HL-60/S4 (cell line): ENCODE data around the gene ANO8.

Source experiments
- in situ Hi-C: fragments of 300-500 bp; cut with MboI; formaldehyde crosslinking; loops from 2 replicates; pipeline ENCODE4 v1.14.3; 2022; ENCODE audit warnings: low sequenced_read_pairs

The ANO8 gene

DNA sequence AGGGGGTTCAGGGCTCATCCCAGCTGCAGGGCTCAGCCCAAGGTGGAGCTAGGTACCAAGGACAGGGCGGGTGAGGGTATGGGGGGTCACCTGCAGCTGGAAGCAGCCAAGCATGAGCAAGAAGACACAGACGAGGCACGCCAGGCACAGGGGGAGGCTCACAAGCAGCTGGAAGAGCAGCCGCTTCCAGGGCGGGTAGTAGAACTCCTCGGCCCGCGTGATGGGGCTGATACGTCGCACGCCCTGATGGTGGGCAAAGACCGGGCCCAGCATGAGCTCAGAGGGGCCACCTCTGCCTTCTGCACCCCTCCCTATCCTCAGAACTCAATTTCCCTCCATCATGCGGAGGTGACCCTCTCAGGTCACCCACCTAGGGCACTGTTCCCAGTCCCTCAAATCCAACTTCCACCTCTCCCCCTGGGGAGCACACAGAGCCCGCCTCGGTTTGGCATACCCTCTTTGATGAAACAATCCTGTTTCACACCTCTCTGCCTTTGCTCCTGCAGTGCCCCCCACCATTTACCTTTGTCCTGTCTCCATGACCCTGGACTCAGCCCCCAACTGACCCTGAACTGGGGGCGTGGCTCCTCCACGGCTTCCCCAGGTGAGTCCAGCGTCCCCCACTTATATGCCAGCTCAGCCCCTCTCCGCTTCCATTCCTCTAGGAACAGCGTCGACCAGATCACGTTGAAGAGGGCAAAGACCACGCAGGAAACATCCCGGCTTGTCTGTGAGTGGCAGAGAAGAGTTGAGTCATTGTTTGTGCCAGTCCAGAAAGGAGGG is 4.2 kb downstream of the ANO8 start:
- in situ Hi-C loops = no loop called here

DNA sequence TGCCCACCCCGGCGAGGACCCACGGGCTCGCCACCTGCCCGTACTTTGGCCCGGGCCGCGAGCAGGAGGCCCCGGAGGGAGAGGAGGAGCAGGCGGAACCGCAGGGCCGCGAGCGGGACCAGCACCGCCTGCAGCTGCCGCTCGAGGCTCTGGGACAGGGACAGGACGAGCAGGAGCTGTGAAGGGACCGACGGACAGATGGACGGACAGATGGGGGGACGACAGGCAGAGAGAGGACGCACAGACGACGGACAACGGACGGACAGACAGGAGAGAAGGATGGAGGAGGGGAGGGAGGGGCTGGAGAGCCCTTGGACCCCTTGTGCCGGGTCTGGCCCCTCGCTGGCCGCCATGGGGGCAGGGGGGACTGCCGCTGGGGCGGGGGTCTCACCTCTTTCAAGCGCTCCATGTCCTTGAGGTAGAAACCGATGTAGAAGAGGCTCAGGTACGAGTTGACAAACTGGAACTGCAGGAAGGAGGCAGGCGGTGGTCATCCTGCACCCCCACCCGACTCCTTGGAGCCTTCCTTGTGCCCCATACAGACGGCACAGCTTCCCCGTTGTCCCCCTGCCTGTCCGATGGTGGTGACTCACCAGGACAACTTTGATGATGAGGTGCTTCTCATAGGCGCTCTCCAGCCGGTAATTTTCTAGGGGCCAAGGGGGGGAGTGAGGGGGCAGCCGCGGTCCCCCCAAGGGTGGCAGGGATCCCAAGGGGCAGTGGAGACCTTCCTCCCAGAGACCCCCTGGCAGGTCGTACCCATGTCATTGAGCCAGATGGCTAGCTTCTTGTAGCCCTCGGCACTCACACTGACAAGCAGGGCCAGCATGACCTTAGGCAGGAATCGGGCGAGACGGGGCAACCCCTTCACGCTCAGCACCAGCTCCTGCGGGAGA is 5.0 kb downstream of the ANO8 start:
- in situ Hi-C loops = no loop called here

DNA sequence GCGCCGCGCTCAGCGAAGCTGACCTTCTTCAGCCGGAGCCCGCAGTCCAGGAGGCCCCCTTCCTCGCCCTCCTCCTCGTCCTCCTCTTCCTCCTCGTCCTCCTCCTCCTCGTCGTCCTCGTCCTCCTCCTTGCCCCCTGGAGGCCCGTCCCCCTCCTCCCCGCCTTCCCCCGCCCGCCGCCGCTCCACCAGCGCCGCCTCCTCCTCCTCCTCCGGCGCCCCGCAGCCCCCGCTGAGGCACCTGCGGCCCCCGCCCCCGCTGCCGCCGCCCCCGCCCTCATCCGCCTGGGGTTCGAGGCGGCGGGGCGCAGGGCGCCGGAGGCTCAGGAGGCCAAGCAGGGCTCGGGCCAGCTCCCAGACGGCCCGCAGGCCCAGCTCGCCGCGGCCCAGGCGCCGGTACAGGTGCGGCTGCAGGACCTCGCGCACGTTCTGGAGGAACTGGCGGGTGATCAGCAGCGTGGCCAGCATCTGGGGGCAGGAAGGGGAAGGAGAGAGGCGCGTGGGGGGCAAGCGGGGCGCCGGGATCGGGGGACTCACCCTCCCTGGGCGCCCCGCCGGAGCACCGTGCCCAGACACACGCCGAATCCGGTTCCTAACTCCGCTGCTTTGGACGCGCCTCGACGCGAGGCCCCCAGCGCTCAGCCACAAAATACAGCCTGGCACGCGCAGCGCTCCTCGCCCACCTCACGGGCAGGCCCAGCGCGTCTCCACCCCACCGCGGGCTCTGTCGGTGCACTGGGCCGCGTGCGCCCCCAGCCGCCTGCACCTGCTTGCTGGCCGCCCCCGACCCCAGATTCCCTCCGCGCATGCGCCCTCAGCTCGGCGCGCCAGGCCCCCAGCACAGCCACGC is 5.9 kb downstream of the ANO8 start:
- in situ Hi-C loops = no loop called here

DNA sequence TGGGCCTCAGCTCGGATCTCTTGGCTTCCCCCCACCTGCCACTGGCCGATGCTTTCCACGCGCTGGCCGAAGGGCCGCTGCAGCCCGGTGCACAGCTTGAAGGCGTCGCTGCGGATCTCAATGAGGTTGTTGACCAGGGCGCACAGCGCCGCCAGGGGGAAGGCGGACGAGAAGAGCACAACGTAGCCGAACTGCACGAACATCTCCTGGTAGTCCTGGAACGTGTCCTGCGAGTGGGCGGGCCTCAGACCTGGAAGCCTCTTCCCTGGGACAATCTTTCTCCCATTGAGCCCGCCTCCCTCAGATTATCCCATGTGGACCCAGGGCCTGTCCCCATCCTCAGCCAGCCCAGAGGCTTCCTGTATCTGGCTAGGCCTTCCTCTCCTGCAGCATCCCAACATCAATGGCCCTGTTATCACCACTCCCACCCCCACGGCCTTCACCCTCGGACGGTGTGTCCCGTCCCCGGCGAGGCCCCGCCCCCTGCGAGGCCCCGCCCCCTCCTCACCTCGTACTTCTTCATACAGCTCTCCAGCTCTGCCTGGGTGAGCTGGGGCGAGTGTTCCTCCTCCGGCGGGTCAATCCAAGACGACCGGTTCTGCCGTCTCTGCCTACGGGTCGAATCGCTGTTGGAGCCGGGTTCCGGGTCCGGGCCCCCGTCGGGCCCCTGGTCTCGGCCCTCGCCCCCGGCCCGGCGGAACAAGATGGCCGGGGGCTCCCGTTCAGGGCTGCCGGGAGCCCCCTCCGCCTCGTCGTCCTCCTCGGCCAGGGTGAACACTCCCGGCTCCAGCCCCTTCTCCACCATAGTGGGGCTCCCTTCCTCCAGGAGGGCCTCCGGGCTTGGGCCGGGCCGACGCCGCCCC is 6.8 kb downstream of the ANO8 start:
- in situ Hi-C loops = no loop called here

DNA sequence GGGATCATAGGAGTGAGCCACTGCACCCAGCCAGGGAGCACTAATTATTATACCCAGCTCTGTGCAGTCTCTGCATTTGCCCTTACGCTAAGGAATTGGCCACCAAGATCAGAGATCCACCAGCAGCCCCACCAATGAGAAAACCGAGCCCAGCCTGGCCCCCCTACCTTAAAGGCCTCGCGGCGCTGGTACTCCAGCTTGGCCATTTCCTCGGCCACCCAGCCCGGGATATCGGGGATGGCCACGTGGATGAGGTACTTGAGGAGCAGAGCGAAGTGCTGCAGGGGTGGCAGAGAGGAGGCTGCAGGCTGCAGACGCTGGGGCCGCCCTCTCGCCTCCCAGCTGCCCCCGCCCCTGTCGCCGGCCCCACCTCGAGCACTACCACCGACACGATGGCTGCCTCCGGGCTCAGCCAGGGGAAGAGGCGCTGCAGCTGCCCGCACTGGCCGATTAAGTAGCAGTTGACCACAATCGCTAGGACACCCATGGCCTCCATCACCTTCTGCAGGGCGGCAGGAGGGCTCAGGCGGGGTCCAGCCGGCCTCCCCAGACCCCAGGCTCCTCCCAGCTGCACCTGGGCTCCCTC is 7.5 kb downstream of the ANO8 start:
- in situ Hi-C loops = no loop called here

DNA sequence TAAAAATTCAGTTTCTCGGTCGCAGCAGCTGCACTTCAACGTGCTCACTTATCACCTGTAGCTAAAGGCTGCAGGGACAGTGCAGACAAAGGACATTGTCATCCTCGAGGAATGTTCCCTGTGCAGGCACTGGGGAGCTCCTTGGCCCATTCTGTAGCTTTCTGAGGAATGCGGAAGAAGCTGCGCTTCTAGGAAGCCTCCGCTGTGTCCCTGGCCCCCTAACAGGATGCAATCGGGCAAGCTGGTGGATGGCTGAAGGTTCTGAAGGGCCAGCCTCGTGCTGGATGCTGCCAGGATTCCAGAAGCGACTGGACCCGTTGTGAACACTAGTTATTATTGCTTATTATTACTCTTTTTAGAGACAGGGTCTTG is 8.1 kb downstream of the ANO8 start:
- in situ Hi-C loops = no loop called here

DNA sequence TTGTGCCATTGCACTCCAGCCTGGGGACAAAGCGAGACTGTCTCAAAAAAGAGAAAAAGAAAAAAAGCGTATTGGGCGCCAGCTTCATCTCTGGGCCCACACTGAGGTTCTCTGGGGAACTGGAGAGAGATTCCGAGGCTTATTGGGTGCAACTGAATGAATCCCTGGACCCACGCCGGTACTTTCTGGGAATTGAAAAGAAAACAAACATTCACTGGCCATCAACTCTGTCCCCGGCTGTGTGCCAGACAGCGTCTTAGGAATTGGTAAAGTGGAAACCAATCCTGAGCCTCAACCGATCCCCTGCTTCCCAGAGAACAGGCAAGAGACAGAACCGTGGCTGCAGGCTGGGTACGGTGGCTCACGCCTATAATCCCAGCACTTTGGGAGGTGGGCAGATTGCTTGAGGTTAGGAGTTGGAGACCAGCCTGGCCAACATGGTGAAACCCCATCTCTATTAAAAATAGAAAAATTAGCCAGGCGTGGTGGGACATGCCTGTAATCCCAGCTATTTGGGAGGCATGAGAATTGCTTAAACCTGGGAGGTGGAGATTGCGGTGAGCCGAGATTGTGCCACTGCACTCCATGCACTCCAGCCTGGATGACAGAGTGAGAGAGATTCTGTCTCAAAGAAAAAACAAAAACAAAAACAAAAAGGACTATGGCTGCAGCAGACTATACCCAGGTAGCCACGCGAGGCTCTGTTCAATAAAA is 8.6 kb downstream of the ANO8 start:
- in situ Hi-C loops = no loop called here

DNA sequence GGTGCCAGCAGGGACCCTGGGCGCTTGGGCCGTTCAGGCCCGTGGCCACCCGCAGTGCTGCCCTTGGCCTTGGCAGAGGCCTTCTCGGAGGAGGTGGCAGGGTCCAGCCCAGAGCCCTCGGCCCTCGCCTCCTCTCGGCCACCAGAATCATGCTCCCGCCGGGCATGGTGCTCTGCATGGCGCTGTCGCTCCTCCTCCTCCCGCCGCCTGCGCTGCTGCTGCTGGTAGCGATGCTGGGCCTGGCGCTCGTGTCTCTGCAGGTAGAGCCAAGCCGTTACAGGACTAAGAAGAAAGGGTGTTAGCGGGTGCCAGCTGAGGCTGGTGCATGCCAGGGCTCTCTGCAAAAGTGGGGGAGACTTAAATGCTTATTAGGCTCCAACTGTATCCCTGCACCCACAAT is 9.5 kb downstream of the ANO8 start:
- in situ Hi-C loops = no loop called here

DNA sequence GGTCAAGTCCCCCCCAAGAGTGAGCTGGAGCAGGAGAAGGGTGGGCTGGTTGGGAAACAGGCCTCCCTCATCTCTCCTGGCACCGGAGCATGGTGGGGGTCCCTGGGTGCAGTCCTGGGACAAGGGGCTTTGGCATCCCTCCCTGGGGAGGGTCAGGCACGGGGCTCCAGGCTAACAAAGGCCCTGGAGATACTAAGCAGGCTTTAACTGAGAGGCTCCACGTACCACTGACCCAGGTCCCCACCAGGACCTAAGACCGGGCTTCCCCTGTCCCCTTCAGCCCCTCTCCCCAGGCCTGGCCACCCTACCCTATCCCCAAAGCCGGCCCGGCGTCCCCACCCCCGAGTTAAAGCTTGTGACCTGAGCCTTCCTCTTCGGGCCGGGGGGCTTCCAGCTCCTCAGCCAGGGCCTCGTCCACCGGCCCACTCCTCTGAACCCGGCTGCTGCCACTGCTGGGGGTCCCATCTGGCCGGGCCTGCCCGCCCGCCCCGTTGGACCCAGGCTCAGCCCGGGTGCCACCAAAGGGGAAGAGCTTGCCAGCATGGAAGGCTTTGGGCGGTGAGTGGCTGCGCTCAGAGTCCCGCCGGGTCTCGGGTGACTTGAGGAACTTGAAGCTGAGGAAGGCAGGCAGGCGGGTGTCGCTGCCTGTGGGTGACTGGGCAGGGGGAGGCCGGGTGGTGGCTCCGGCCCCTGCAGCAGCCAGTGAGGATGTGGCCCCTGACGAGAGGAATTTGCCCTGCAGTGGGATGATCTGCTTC is 10.1 kb downstream of the ANO8 start:
- in situ Hi-C loops = no loop called here

DNA sequence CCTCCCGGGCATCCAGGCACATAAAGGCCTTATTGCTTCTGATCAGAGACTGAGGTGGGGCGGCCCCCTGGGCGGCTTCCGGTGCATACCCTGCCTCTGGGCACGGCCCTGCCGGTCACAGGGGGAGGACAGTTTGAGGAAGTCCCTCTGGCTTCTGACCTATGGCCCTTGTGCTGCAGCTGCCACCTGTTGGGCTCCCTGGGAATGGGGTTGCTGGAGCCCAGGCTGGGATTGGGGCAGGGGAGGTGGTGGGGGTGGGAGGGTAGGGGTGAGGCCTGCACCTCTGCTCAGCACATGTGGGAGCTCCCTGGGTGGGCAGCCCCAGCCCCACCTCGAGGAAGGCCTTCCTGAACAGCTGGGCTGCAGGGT is 10.7 kb downstream of the ANO8 start:
- in situ Hi-C loops = no loop called here

DNA sequence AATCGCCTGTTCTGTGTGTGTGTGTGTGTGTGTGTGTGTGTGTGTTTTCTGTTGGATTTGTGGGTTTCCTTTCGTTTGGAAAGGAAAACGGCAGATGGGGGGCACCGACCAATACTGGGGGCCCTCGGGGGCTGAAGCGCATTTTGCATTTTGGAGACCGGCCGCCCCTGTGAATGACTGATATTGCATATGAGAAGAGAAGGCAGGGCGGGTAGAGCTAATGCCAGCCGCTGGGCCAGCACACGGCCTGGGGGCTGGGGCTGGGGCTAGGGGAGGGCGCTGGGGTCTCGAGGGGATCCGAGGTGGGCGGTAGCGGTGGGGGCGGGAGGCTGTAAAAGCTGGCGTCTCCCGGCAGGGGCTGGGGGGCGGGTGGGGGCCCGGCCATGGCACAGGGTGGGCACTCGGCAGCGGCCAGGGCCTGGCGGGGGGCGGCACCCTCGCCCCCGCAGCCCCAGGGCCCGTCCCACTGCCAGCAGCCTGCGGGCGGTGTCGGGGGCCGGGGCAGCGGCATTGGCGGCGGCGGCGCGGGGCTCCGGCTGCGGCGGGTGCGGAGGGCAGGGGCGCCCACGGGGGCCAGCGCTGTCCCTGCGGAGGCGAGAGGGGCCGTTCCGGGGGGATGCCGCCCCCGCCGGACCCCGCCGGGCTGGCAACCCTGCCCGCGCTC is 11.2 kb downstream of the ANO8 start:
- in situ Hi-C loops = no loop called here

DNA sequence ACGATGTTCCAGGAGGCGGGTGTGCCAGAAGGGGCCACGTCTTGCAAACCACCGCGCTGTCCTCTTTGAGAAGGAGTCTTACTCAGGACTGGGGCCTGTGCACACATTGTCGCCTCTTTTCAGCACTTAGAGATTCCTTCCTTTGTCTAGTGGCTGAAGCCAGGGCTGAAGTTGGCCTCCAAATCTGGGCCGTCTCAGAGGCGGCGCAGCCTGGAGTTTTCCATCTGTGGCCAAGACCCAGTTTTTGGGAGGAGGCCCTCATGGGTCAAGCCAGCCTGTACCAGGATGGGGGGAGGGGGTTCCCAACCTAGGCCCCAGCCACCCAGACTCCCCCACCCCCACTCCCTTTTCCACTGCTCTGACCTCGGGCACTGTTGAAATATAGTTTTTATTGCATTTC is 11.8 kb downstream of the ANO8 start:
- in situ Hi-C loops = no loop called here

DNA sequence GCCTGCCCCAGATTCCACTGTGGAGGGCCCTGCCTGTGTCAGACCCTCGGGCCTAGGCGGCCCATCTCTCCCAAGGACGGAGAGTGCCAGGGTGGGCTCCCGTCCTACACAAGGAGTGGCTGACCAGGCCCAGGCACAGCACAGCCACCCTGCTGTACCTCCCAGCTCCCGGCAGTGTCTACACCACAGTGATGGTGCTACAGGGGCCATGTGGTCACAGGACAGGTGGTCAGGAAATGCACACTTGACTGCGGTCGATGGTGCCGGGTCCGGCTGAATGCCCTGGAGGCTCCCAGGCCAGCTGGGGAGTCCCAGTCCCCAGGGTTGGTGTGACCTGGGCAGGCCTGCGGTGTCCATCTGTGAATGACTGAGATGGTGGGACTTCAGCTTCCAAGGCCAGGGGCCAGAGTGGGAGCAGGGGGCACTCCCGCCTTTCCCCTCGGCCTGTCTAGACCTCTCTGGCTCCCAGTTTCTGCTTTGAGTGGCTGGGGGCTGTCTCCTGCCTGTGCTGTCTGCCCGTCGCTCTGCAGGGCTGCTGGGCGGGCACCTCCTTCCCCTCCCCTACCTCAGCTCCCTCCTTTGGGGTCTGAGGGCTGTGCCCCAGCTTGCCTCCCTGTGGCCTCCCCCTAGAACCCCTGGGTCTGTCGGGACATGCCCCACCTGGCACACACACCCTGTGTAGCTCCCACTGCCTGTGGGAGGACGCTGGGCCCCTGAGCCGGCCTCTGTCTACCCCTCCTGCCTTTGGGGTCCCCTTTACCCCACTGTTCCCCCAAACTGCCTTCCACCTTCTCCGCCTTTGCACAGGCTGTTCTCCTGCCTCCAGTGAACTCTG is 12.8 kb downstream of the ANO8 start:
- in situ Hi-C loops = no loop called here

DNA sequence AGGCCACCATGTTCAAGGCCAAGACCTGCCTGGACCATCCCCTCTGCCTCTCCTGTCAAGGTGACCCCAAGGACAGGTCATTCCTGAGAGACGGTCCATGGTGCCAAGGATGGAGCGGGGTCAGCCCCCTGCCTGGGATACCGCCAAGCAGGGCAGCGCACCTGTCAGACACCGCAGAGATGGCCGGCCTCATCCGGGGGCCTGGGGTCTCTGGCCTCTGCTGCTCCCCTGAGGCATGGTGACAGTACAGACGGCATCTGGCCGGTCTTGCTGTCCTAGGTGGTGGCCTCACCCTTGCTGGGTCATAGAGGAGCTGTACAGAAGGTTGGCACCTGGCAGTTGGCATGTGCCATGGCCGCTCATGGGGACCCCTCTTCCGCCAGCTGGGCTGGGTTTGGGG is 14.2 kb downstream of the ANO8 start:
- in situ Hi-C loops = no loop called here

DNA sequence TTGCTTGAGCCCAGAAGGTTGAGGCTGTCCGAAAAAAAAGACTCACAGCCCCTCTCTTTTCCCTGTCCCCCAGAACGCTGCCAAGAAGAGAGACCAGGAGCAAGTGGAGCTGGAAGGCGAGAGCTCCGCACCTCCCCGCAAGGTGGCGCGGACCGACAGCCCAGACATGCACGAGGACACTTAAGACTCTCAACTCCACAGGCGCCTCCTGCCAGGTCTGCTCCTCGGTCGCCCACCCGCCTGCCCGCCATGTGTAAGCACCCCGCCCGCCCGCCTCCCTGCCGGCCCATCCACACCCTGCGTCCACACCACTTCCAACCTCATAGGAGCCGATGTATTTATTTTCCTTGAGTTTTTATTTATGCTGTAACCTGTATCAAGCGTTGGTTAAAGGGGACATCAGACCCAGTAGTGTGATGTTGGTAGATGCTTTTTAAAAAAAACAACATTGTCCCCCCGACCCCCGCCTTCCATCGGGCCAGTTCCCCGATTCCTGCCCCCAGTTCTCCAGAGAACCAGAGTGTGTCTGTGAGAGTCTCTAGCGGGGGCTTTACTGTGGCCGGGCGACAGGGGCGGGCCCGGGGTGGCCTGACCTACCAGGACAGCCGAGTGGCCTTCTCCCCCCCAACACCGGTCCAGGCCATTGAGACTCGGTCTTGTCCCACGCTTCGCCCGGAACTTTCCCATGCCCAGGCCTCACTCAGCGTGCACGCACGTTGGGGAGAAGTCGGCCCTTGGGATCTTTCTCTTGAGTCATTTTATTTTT is 15.0 kb downstream of the ANO8 start:
- in situ Hi-C loops = no loop called here

DNA sequence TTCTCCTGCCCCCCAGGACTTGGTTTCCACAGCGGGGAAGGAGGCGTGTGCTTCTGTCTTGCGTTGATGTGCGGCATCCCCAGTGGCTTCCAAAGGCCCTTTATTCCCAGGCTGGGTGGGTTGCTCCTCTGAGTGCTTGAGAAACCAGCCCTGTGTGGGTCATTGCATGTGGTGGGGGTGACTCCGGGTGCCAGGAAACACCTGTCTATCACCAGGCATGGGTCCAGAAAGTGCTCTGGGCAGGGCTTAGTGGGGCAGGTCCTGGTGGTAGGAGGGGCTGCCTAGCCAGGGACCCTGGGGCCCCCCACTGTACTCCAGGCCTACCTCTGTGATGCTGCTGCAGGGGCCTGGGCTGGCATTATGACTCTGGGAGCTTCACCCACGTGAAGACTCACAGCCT is 15.7 kb downstream of the ANO8 start:
- in situ Hi-C loops = no loop called here
